ENCODE results near the gene CAD. TPM values are rescaled to one million over a fixed set of nuclear protein-coding genes. Genes with fewer than 3 reads are reported as not detected.

Gene CAD
- total and polyA plus RNA-seq, 2 donors (not counting 3 experiments of a cell fraction or from before 2014, with no cell fraction given): 60.3 to 91.4 TPM

DNA sequence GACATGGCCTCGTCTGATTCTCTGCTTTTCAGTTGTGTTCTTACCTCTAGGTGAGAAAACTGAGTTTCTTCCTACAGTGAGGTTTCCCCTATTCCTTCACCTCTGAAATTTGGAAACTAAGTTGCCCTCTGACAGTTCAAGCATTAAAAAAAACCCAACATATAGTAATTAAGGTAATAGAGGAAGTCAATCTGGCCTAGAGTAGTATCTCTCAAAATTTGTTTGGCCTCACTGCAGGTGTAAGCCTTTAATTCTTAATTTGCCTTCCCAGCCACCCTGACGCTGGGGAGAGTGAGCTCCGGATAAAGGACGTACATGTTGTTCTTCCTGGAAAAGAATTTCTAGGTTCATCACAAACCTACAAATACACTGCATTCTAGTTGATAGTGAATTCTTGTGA is 1.4 kb downstream of the CAD start:
- no peak for FAIRE-seq
- TF ChIP-seq FOS (IDR thresholded peaks at IDR 0.05; ENCODE audit: borderline replicate concordance, insufficient read depth, low read length): no peak
- TF ChIP-seq MYC (IDR thresholded peaks at IDR 0.05; ENCODE audit: low read depth, low read length): no peak
- TF ChIP-seq, protein P1, sequence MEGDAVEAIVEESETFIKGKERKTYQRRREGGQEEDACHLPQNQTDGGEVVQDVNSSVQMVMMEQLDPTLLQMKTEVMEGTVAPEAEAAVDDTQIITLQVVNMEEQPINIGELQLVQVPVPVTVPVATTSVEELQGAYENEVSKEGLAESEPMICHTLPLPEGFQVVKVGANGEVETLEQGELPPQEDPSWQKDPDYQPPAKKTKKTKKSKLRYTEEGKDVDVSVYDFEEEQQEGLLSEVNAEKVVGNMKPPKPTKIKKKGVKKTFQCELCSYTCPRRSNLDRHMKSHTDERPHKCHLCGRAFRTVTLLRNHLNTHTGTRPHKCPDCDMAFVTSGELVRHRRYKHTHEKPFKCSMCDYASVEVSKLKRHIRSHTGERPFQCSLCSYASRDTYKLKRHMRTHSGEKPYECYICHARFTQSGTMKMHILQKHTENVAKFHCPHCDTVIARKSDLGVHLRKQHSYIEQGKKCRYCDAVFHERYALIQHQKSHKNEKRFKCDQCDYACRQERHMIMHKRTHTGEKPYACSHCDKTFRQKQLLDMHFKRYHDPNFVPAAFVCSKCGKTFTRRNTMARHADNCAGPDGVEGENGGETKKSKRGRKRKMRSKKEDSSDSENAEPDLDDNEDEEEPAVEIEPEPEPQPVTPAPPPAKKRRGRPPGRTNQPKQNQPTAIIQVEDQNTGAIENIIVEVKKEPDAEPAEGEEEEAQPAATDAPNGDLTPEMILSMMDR (IDR thresholded peaks at IDR 0.05; ENCODE audit: extremely low read depth in 1 of 2, insufficient read depth in 1 of 2, low read depth in 1 of 2, low read length in 2 of 2): no peak
- no peak for TF ChIP-seq JUN (IDR thresholded peaks at IDR 0.05; ENCODE audit: borderline replicate concordance, insufficient read depth, insufficient read length, low read depth)
- TF ChIP-seq POLR2AphosphoS5 (IDR thresholded peaks at IDR 0.05; ENCODE audit: insufficient read depth, low read depth, low read length): no peak
- TF ChIP-seq MAX (IDR thresholded peaks at IDR 0.05; ENCODE audit: insufficient read depth, insufficient read length): no peak
- no peak for TF ChIP-seq POLR2A (IDR thresholded peaks at IDR 0.05; ENCODE audit: low read depth, low read length)
- no peak for TF ChIP-seq EZH2 (IDR thresholded peaks at IDR 0.05; ENCODE audit: borderline replicate concordance, low read depth, low read length, severe bottlenecking)
- TF ChIP-seq GATA2 (IDR thresholded peaks at IDR 0.05; ENCODE audit: insufficient read depth, insufficient read length, low read depth, low read length): no peak
- DNase-seq (ENCODE audit: low read depth, low spot score): no peak
- ChIA-PET CTCF (interaction anchor here (0.6 kb wide), 1 partner anchor 85 kb away, joined by 3 read pairs; no protein-coding TSS in a partner anchor), POLR2A (no interaction called here)
- Histone ChIP-seq H3K9me3 (replicated peaks; ENCODE audit: control insufficient read depth, insufficient read depth, low read length) (no peaks in the 10 kb centered on the region), H3K27me3 (ENCODE audit: control insufficient read depth in 2 of 2, insufficient read depth in 2 of 2, low read length in 2 of 2) (no peaks in the 10 kb centered on the region), H3K36me3 (ENCODE audit: control insufficient read depth in 2 of 2, extremely low read depth in 1 of 2, insufficient read depth in 2 of 2, low read length in 2 of 2) (peaks cover 10 to 12% of the 10 kb centered on the region in 2 experiments), H3K27ac (ENCODE audit: insufficient read depth, low read depth, low read length) (no peak overlapping the region), H3K4me1 (ENCODE audit: control insufficient read depth, extremely low read depth, insufficient read depth, low read length) (peaks cover 16% of the 10 kb centered on the region), H3K79me2 (ENCODE audit: control insufficient read depth, insufficient read depth, low read length) (peaks cover 25% of the 10 kb centered on the region), H3K4me3 (replicated peaks in 1 of 3; ENCODE audit: insufficient read depth in 1 of 3, low read depth in 1 of 3, low read length in 3 of 3) (peak overlapping the region in 1 of 3 experiments; percentile 86), H3K4me2 (ENCODE audit: insufficient read depth, low read length) (peak overlapping the region; percentile 94), H3K9me1 (replicated peaks; ENCODE audit: control insufficient read depth, extremely low read depth, insufficient read depth, low read length) (no peaks in the 10 kb centered on the region), H3K9ac (replicated peaks; ENCODE audit: extremely low read depth, insufficient read depth, low read length) (peak overlapping the region; percentile 86), H4K20me1 (replicated peaks; ENCODE audit: control insufficient read depth, extremely low read depth, insufficient read depth, low read length) (no peaks in the 10 kb centered on the region), H2AFZ (ENCODE audit: low read depth, low read length) (no peak overlapping the region)
- BruUV-seq (replicated peaks): no TSS peak
- dilution Hi-C loops (cut with MboI; ENCODE audit: extremely low pct_ligation_motif_present, low sequenced_read_pairs) (no loop called here), intact Hi-C loops (cut with micrococcal nuclease) (no loop called here)
